Activated naive CD8-positive, alpha-beta T cell (primary cell): Measurements from ENCODE around the gene PARD3B.

Source experiments
- H3K27ac Mint-ChIP-seq: one replicate; pipeline ENCODE4 v1.8.0; 2021; ENCODE audit warnings: mixed read lengths
- H3K27me3 Mint-ChIP-seq: one replicate; pipeline ENCODE4 v1.8.0; 2021; ENCODE audit warnings: mixed read lengths
- H3K36me3 Mint-ChIP-seq: one replicate; pipeline ENCODE4 v1.8.0; 2021; ENCODE audit warnings: mixed read lengths
- H3K4me1 Mint-ChIP-seq: one replicate; pipeline ENCODE4 v1.8.0; 2021; ENCODE audit warnings: low read depth, mixed read lengths
- H3K4me3 Mint-ChIP-seq: one replicate; pipeline ENCODE4 v1.8.0; 2021; ENCODE audit warnings: mild to moderate bottlenecking, mixed read lengths
- H3K9me3 Mint-ChIP-seq: one replicate; pipeline ENCODE4 v1.8.0; 2021; ENCODE audit warnings: low read depth, mixed read lengths

Gene PARD3B

GRCh38 chr2:205643391-205643885 lies 1098.2 kb downstream of the PARD3B start:
- no peaks in the 10 kb centered on the region for H3K9me3 Mint-ChIP-seq

GRCh38 chr2:205644018-205644417 lies 1098.7 kb downstream of the PARD3B start:
- Mint-ChIP-seq H3K36me3 (no peaks in the 10 kb centered on the region), H3K4me3 (no peak overlapping the region), H3K27ac (no peak overlapping the region), H3K4me1 (no peaks in the 10 kb centered on the region), H3K9me3 (no peaks in the 10 kb centered on the region), H3K27me3 (peaks cover 3% of the 10 kb centered on the region)

More at GRCh38 chr2:205643391-205643885, 1098.2 kb downstream of the PARD3B start:
- Mint-ChIP-seq H3K4me1 (no peaks in the 10 kb centered on the region), H3K36me3 (no peaks in the 10 kb centered on the region), H3K4me3 (no peak overlapping the region), H3K27me3 (peaks cover 3% of the 10 kb centered on the region), H3K27ac (no peak overlapping the region)

- Mint-ChIP-seq H3K4me1 (no peaks in the 10 kb centered on the region), H3K4me3 (no peak overlapping the region), H3K27me3 (peaks cover 3% of the 10 kb centered on the region), H3K36me3 (no peaks in the 10 kb centered on the region), H3K27ac (no peak overlapping the region), H3K9me3 (no peaks in the 10 kb centered on the region)
Observed at GRCh38 chr2:205646680-205647079, 1101.4 kb downstream of the PARD3B start.

GRCh38 chr2:205650450-205650849 lies 1105.2 kb downstream of the PARD3B start:
- no peaks in the 10 kb centered on the region for H3K9me3 Mint-ChIP-seq
- H3K27ac Mint-ChIP-seq, result no peak overlapping the region
- no peak overlapping the region for H3K4me3 Mint-ChIP-seq
- H3K36me3 Mint-ChIP-seq, result no peaks in the 10 kb centered on the region
- H3K27me3 Mint-ChIP-seq, result no peaks in the 10 kb centered on the region
- peaks cover 4% of the 10 kb centered on the region for H3K4me1 Mint-ChIP-seq

- no peaks in the 10 kb centered on the region for H3K36me3 Mint-ChIP-seq
- no peaks in the 10 kb centered on the region for H3K9me3 Mint-ChIP-seq
- no peak overlapping the region for H3K4me3 Mint-ChIP-seq
- no peak overlapping the region for H3K27ac Mint-ChIP-seq
- H3K27me3 Mint-ChIP-seq, result no peaks in the 10 kb centered on the region
- H3K4me1 Mint-ChIP-seq, result peaks cover 4% of the 10 kb centered on the region
Observed at GRCh38 chr2:205650931-205651330, 1105.7 kb downstream of the PARD3B start.

GRCh38 chr2:205651719-205652118 lies 1106.4 kb downstream of the PARD3B start:
- H3K36me3 Mint-ChIP-seq, result no peaks in the 10 kb centered on the region
- no peak overlapping the region for H3K27ac Mint-ChIP-seq
- no peak overlapping the region for H3K4me3 Mint-ChIP-seq
- no peaks in the 10 kb centered on the region for H3K27me3 Mint-ChIP-seq
- H3K4me1 Mint-ChIP-seq, result peaks cover 4% of the 10 kb centered on the region
- no peaks in the 10 kb centered on the region for H3K9me3 Mint-ChIP-seq

- no peak overlapping the region for H3K4me3 Mint-ChIP-seq
- H3K9me3 Mint-ChIP-seq, result no peaks in the 10 kb centered on the region
- no peaks in the 10 kb centered on the region for H3K27me3 Mint-ChIP-seq
- no peaks in the 10 kb centered on the region for H3K36me3 Mint-ChIP-seq
- peaks cover 7% of the 10 kb centered on the region for H3K4me1 Mint-ChIP-seq
- no peak overlapping the region for H3K27ac Mint-ChIP-seq
Observed at GRCh38 chr2:205654878-205655605, 1109.8 kb downstream of the PARD3B start.

- no peaks in the 10 kb centered on the region for H3K27me3 Mint-ChIP-seq
- no peak overlapping the region for H3K27ac Mint-ChIP-seq
- H3K4me1 Mint-ChIP-seq, result peaks cover 16% of the 10 kb centered on the region
- no peaks in the 10 kb centered on the region for H3K9me3 Mint-ChIP-seq
- no peaks in the 10 kb centered on the region for H3K36me3 Mint-ChIP-seq
- H3K4me3 Mint-ChIP-seq, result no peak overlapping the region
Observed at GRCh38 chr2:205655779-205656456, 1110.6 kb downstream of the PARD3B start.

- H3K4me3 Mint-ChIP-seq, result no peak overlapping the region
- H3K36me3 Mint-ChIP-seq, result no peaks in the 10 kb centered on the region
- H3K27me3 Mint-ChIP-seq, result no peaks in the 10 kb centered on the region
- peaks cover 21% of the 10 kb centered on the region for H3K4me1 Mint-ChIP-seq
- H3K9me3 Mint-ChIP-seq, result no peaks in the 10 kb centered on the region
- H3K27ac Mint-ChIP-seq, result no peak overlapping the region
Observed at GRCh38 chr2:205656461-205656860, 1111.2 kb downstream of the PARD3B start.

- Mint-ChIP-seq H3K27me3 (no peaks in the 10 kb centered on the region), H3K4me3 (no peak overlapping the region)
Observed at GRCh38 chr2:205656941-205657340, 1111.7 kb downstream of the PARD3B start.

GRCh38 chr2:205657579-205657978 lies 1112.3 kb downstream of the PARD3B start:
- H3K36me3 Mint-ChIP-seq, result no peaks in the 10 kb centered on the region
- H3K4me1 Mint-ChIP-seq, result peaks cover 27% of the 10 kb centered on the region
- no peak overlapping the region for H3K4me3 Mint-ChIP-seq
- no peak overlapping the region for H3K27ac Mint-ChIP-seq
- no peaks in the 10 kb centered on the region for H3K9me3 Mint-ChIP-seq
- H3K27me3 Mint-ChIP-seq, result no peaks in the 10 kb centered on the region

More at GRCh38 chr2:205656941-205657340, 1111.7 kb downstream of the PARD3B start:
- H3K36me3 Mint-ChIP-seq, result no peaks in the 10 kb centered on the region
- H3K9me3 Mint-ChIP-seq, result no peaks in the 10 kb centered on the region
- peaks cover 24% of the 10 kb centered on the region for H3K4me1 Mint-ChIP-seq
- no peak overlapping the region for H3K27ac Mint-ChIP-seq

- Mint-ChIP-seq H3K36me3 (no peaks in the 10 kb centered on the region), H3K27ac (no peak overlapping the region), H3K4me1 (peaks cover 27% of the 10 kb centered on the region), H3K9me3 (no peaks in the 10 kb centered on the region), H3K27me3 (no peaks in the 10 kb centered on the region), H3K4me3 (no peak overlapping the region)
Observed at GRCh38 chr2:205658068-205658467, 1112.8 kb downstream of the PARD3B start.

GRCh38 chr2:205658572-205658971 lies 1113.3 kb downstream of the PARD3B start:
- Mint-ChIP-seq H3K9me3 (no peaks in the 10 kb centered on the region), H3K4me1 (peaks cover 27% of the 10 kb centered on the region), H3K36me3 (no peaks in the 10 kb centered on the region), H3K27me3 (no peaks in the 10 kb centered on the region), H3K4me3 (no peak overlapping the region), H3K27ac (no peak overlapping the region)

- Mint-ChIP-seq H3K27ac (no peak overlapping the region), H3K36me3 (no peaks in the 10 kb centered on the region), H3K4me1 (peaks cover 27% of the 10 kb centered on the region), H3K27me3 (no peaks in the 10 kb centered on the region), H3K9me3 (no peaks in the 10 kb centered on the region), H3K4me3 (peak overlapping the region; percentile 40)
Observed at GRCh38 chr2:205659922-205660321, 1114.6 kb downstream of the PARD3B start.

- peaks cover 22% of the 10 kb centered on the region for H3K4me1 Mint-ChIP-seq
- H3K4me3 Mint-ChIP-seq, result peak overlapping the region; percentile 40
- no peaks in the 10 kb centered on the region for H3K36me3 Mint-ChIP-seq
- H3K27me3 Mint-ChIP-seq, result no peaks in the 10 kb centered on the region
- peak overlapping the region; percentile 66 for H3K27ac Mint-ChIP-seq
- no peaks in the 10 kb centered on the region for H3K9me3 Mint-ChIP-seq
Observed at GRCh38 chr2:205660521-205661124, 1115.3 kb downstream of the PARD3B start.
